GM12878 (cell line): ENCODE results near the gene MPP7. TPM values are rescaled to one million over a fixed set of nuclear protein-coding genes. Genes with fewer than 3 reads are reported as not detected.

Source experiments
- ATAC-seq: fragments of 200-7000 bp; cut with Tn5 transposase; 3 replicates; pipeline ENCODE4 v1.9.1; 2020; ENCODE audit warnings: mild to moderate bottlenecking, moderate library complexity
- BruUV-seq: library from RNA; stranded (reverse); fragments of 400-500 nt; replicated peaks from 2 replicates; lab custom pipeline; 2021; lab: Mats Ljungman, UMichigan
- CTCF ChIA-PET: fragments of 300-600 bp; sonication (Branson Sonifier 250); formaldehyde crosslinking; extraction: SDS; loops from one replicate; lab custom pipeline; 2021; ENCODE audit warnings: inconsistent platforms; lab: Yijun Ruan, JAX
- POLR2A ChIA-PET: fragments of 350-600 bp; formaldehyde crosslinking; extraction: SDS; loops from one replicate; lab custom pipeline; 2021; ENCODE audit warnings: inconsistent platforms; lab: Charles Lee
- RAD21 ChIA-PET: fragments of 300-600 bp; sonication (Branson Sonifier 250); formaldehyde crosslinking; loops from one replicate; lab custom pipeline; 2023; ENCODE audit warnings: antibody characterized with exemption; ENCODE audit not compliant: unreplicated experiment; lab: Charles Lee
- SMC1A ChIA-PET: fragments of 300-600 bp; sonication (Branson Sonifier 250); formaldehyde crosslinking; loops from one replicate; lab custom pipeline; 2023; ENCODE audit not compliant: unreplicated experiment, uncharacterized antibody; lab: Charles Lee
- DNase-seq: peaks from one replicate; pipeline ENCODE4 v3.0.0-alpha.2; 2011; ENCODE audit warnings: low read depth, low spot score
- FAIRE-seq: peaks from 3 replicates; lab custom pipeline; 2011; peaks lifted over from hg19 to GRCh38; lab: Jason Lieb, UNC
- H2AFZ ChIP-seq: 2 replicates; pipeline ENCODE4 v1.6.0; 2011; ENCODE audit warnings: low read depth, low read length, control low read depth; ENCODE audit not compliant: control insufficient read depth
- H3K27ac ChIP-seq: 2 replicates; pipeline ENCODE4 v1.5.1; 2011; ENCODE audit warnings: control low read depth; ENCODE audit not compliant: control insufficient read depth, insufficient read depth
- H3K27me3 ChIP-seq, 2 experiments: replicated peaks in 1 of 2; 2 replicates each; pipeline versions ENCODE4 v1.6.0 to v1.6.1; 2011; ENCODE audit warnings: low read length in 1 of 2; ENCODE audit not compliant: control insufficient read depth in 2 of 2, insufficient read depth in 2 of 2
- H3K36me3 ChIP-seq, 2 experiments: 2 replicates each; pipeline ENCODE4 v1.5.1; 2011; ENCODE audit warnings: low read length in 1 of 2; ENCODE audit not compliant: control insufficient read depth in 2 of 2, insufficient read depth in 2 of 2
- H3K4me1 ChIP-seq: 2 replicates; pipeline ENCODE4 v1.6.1; 2011; ENCODE audit warnings: mild to moderate bottlenecking, low read length, moderate library complexity, mixed read lengths; ENCODE audit not compliant: control insufficient read depth, insufficient read depth
- H3K4me2 ChIP-seq: 2 replicates; pipeline ENCODE4 v1.6.0; 2011; ENCODE audit warnings: control low read depth; ENCODE audit not compliant: control insufficient read depth, insufficient read depth
- H3K4me3 ChIP-seq: fragments of 200-600 bp; sonication (generic); 2 replicates; pipeline ENCODE4 v1.5.1; 2016
- H3K79me2 ChIP-seq: 2 replicates; pipeline ENCODE4 v1.6.0; 2011; ENCODE audit warnings: low read length; ENCODE audit not compliant: control insufficient read depth, insufficient read depth
- H3K9ac ChIP-seq: 2 replicates; pipeline ENCODE4 v1.8.0; 2011; ENCODE audit warnings: low read length, control low read depth, mixed read lengths; ENCODE audit not compliant: control insufficient read depth, insufficient read depth
- H3K9me3 ChIP-seq: replicated peaks from 3 replicates; pipeline ENCODE4 v1.5.1; 2011; ENCODE audit warnings: mild to moderate bottlenecking, low read length; ENCODE audit not compliant: control insufficient read depth, insufficient read depth
- H4K20me1 ChIP-seq: 2 replicates; pipeline ENCODE4 v1.6.0; 2011; ENCODE audit not compliant: control insufficient read depth, insufficient read depth
- BCL11A ChIP-seq: IDR thresholded peaks from 2 replicates; pipeline ENCODE4 v1.6.1; 2011; ENCODE audit warnings: low read depth, low read length
- CHD2 ChIP-seq: IDR thresholded peaks from 2 replicates; pipeline ENCODE4 v1.6.1; 2011; ENCODE audit warnings: low read depth, low read length, improper control_type of control experiment, borderline replicate concordance
- HDAC2 ChIP-seq: fragments of 200-600 bp; sonication (generic); IDR thresholded peaks from 2 replicates; pipeline ENCODE4 v1.6.1; 2017
- HSF1 ChIP-seq: fragments of 150-350 bp; IDR thresholded peaks from 2 replicates; pipeline ENCODE4 v1.6.1; 2014; ENCODE audit warnings: mild to moderate bottlenecking, low read depth, low read length
- NFXL1 ChIP-seq: fragments of 450-650 bp; IDR thresholded peaks from 2 replicates; pipeline ENCODE4 v1.6.1; 2017; ENCODE audit warnings: antibody characterized with exemption, mild to moderate bottlenecking, borderline replicate concordance
- RELA ChIP-seq: fragments of 450-650 bp; IDR thresholded peaks from 2 replicates; pipeline ENCODE4 v1.8.0; 2014; ENCODE audit warnings: borderline replicate concordance; ENCODE audit not compliant: partially characterized antibody
- RFX5 ChIP-seq: IDR thresholded peaks from 2 replicates; pipeline ENCODE4 v1.6.1; 2011; ENCODE audit warnings: low read depth, low read length, improper control_type of control experiment
- SMARCA5 ChIP-seq: fragments of 450-650 bp; IDR thresholded peaks from 2 replicates; pipeline ENCODE4 v1.6.1; 2017; ENCODE audit warnings: mild to moderate bottlenecking
- SP1 ChIP-seq: IDR thresholded peaks from one replicate; pipeline ENCODE4 v1.6.1; 2011; ENCODE audit warnings: low read depth, low read length
- SUPT20H ChIP-seq: IDR thresholded peaks from 2 replicates; pipeline ENCODE4 v1.6.1; 2011; ENCODE audit warnings: low read depth, mild to moderate bottlenecking, low read length, moderate library complexity, borderline replicate concordance; ENCODE audit not compliant: control insufficient read depth
- YY1 ChIP-seq: IDR thresholded peaks from 2 replicates; pipeline ENCODE4 v1.6.1; 2011; ENCODE audit warnings: low read depth, mild to moderate bottlenecking, low read length
- WGBS: methylation state at CpG from one replicate; pipeline ENCODE4 v1.1.6; 2016; ENCODE audit warnings: low lambda C conversion rate; ENCODE audit not compliant: insufficient replicate concordance, insufficient coverage; ENCODE audit errors: missing lambda C conversion rate; 5-methylcytosine and 5-hydroxymethylcytosine counted together
- in situ Hi-C: fragments of 300-500 bp; cut with MboI; formaldehyde crosslinking; loops from 9 replicates; pipeline ENCODE4 v1.14.3; 2018; ENCODE audit warnings: mixed read lengths
- intact Hi-C: fragments of 100-400 bp; cut with micrococcal nuclease; formaldehyde crosslinking; loops from one replicate; pipeline ENCODE4 v1.14.2; 2022; ENCODE audit not compliant: unreplicated experiment
- polyA plus RNA-seq, 11 experiments: library from polyadenylated mRNA; depleted of rRNA in 4 of 11; unstranded in 6 of 11; stranded (reverse) in 5 of 11; fragments of >200 nt; fragmentation: Nextera tagmentation in 4 of 11; fragmentation: Illumina TruSeq in 1 of 11; extraction: Ambion mirVana in 4 of 11; extraction: Trizol in 1 of 11; gene quantifications; 1 replicate in 1 of 11; 2 replicates in 10 of 11; pipeline versions ENCODE4 v1.2.1 to v1.2.3, GENCODE V29; 2011 to 2016; ENCODE audit warnings: inconsistent platforms in 2 of 11, missing spikeins in 2 of 11, low read depth in 1 of 11
- total RNA-seq, 4 experiments: library from RNA; depleted of rRNA in 3 of 4; stranded (reverse); fragments of >200 nt in 3 of 4; fragmentation: Illumina TruSeq in 1 of 4; extraction: Trizol in 1 of 4; gene quantifications; 2 replicates each; pipeline versions ENCODE4 v1.2.1 to v1.2.3, GENCODE V29; 2013 to 2021

MPP7 gene
- total and polyA plus RNA-seq, 10 of the 15 experiments (the other 5 are each of a cell fraction or from before 2014, with no cell fraction given) = 0.01 to 0.15 (median 0.05) TPM; not detected in 2

DNA sequence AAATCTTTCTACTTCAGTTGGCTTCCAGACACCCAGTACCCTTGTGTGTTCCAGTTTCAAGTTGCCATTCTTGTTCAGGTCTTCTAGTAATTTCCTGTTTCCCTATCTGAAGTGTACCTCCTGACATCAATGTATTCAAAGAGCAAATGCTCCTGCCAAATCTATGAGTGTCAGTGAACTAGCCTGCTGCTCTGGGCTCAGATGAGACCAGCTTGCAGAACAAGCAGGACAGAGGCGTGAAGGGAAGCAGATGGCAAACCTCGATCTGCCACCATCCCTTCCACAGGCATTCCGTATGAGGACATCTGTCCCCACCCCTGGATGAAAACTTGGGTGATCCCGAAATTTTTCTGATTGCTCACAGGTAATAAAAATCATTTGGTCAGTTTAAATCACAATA lies 4.4 kb upstream of the MPP7 start:
- Histone ChIP-seq H3K4me3 (no peak overlapping the region), H3K27me3 (peaks cover 0 to 2% of the 10 kb centered on the region in 2 experiments; a peak in 1 of 4 replicates), H3K9me3 (no peaks in the 10 kb centered on the region; the same call in 2 of the 3 replicates), H4K20me1 (no peaks in the 10 kb centered on the region), H2AFZ (no peak overlapping the region), H3K4me1 (no peaks in the 10 kb centered on the region), H3K4me2 (no peak overlapping the region), H3K9ac (no peak overlapping the region), H3K79me2 (no peaks in the 10 kb centered on the region), H3K27ac (no peak overlapping the region), H3K36me3 (no peaks in the 10 kb centered on the region)
- no peak for FAIRE-seq
- RAD21 ChIA-PET = no interaction called here
- no peak for ATAC-seq
- BruUV-seq = no TSS peak
- in situ Hi-C loops = no loop called here
- intact Hi-C loops = no loop called here
- CTCF ChIA-PET = no interaction called here
- POLR2A ChIA-PET = no interaction called here
- SMC1A ChIA-PET = no interaction called here
- DNase-seq = no peak
- WGBS = 20% methylated on average over 4 of the region's 4 CpGs
- TF ChIP-seq SUPT20H = no peak
- no peak for TF ChIP-seq RELA
- no peak for TF ChIP-seq SMARCA5
- TF ChIP-seq CHD2 = no peak
- TF ChIP-seq NFXL1 = no peak
- no peak for TF ChIP-seq HSF1
- no peak for TF ChIP-seq HDAC2
- TF ChIP-seq RFX5 = no peak
- no peak for TF ChIP-seq SP1
- no peak for TF ChIP-seq YY1
- TF ChIP-seq BCL11A = no peak
- TF ChIP-seq, all 136 proteins: peak for 0
